Eye (tissue), 1 donor: Measurements from ENCODE around the gene MAP2.

Experiments used
- DNase-seq: peaks from one replicate; pipeline ENCODE4 v3.0.0-alpha.2; 2015

The MAP2 gene, protein sequence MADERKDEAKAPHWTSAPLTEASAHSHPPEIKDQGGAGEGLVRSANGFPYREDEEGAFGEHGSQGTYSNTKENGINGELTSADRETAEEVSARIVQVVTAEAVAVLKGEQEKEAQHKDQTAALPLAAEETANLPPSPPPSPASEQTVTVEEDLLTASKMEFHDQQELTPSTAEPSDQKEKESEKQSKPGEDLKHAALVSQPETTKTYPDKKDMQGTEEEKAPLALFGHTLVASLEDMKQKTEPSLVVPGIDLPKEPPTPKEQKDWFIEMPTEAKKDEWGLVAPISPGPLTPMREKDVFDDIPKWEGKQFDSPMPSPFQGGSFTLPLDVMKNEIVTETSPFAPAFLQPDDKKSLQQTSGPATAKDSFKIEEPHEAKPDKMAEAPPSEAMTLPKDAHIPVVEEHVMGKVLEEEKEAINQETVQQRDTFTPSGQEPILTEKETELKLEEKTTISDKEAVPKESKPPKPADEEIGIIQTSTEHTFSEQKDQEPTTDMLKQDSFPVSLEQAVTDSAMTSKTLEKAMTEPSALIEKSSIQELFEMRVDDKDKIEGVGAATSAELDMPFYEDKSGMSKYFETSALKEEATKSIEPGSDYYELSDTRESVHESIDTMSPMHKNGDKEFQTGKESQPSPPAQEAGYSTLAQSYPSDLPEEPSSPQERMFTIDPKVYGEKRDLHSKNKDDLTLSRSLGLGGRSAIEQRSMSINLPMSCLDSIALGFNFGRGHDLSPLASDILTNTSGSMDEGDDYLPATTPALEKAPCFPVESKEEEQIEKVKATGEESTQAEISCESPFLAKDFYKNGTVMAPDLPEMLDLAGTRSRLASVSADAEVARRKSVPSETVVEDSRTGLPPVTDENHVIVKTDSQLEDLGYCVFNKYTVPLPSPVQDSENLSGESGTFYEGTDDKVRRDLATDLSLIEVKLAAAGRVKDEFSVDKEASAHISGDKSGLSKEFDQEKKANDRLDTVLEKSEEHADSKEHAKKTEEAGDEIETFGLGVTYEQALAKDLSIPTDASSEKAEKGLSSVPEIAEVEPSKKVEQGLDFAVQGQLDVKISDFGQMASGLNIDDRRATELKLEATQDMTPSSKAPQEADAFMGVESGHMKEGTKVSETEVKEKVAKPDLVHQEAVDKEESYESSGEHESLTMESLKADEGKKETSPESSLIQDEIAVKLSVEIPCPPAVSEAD (N-terminal part only)

DNA sequence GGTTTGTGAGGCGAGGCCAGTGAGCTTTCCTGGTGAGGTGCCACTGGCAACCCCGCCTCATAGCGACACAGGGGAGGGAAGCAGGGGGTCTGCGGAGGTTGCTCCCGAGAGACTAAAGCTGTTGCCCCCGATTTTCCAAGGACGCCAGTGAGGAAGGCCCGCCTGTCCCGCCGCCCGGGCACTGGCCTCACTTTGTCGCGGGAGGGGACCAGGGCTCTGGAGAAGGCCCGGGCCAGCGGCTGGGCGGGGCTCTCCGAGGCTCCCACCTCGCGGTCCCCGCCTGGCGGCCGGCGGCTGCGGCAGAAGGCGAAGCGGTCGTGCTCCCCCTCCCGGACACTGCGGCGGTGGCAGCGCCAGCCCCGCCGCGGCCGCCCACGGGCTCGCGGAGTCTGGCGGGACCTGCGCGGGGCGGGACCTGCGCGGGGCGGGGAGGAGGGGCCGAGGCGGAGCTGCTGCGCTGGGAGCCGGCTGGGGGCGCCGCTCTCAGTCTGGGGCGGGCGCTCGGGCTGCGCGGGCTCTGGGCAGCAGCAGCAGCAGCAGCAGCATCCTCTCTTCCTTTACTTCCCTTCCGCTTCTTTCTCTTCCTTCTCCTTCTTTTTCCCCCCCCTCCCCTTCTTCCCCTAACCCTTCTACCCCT is at the start of gene MAP2:
MAP2 (plus strand) TSS at position 486 of the 637 bp plus-strand sequence. CDS start 229,124 bp downstream, outside the sequence.
- DNase-seq = peak; percentile 94

DNA sequence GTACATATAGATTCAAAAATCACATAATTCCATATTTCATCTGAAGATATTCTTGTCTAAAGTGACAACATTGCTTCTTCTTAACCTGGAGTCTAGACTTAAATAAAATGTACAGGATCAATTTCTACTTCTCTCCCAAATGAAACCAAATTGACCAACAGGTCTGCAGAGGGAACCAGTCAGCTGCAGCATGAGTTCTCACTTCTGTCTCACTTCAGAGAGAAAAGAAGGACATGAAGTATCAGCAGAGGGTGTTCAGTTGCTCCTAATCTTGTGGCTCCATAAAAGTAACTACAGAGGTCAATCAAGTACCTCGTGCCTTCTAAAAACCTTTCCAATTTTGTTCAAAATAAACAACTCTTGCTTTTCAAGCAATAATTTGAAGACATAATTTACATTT is 47.2 kb upstream of the MAP2 start:
- DNase-seq = no peak

DNA sequence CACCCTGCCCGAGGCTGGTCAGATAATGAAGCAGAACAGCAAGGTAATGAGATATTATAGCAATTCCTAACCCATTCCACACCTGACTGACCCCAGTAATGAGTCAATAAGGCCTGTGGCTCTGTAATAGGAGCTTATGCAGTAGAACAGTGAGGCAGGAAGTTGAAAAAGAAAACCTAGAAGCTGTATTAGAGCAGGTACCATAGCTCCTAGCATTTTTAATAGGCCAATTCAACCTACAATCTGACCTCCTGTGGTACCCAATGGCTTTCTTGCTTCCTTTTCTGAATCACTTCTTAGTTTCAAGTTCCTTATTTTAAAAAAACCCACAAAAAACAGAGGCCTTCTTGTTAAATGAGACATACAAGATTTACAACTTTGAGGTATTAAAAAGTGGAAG is 43.6 kb upstream of the MAP2 start:
- no peak for DNase-seq

DNA sequence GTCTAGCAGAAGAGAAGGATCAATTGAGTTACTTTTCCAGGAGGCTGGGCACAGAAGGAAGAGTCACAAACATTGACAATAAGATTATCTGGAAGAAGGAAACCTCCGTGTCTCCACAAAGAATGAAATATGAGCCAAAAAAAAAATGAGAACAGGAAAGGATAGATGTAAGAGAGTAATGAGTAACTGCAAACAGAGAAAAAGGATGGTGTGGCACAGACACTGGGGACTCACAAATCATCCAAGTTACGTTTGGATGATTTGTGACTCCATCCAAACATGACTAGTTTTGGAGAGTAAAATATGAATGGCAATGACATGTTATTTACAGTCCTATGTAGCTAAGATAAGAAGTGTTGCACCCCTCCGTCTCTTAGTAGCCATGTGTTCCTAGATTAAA is 42.8 kb upstream of the MAP2 start:
- DNase-seq = no peak

DNA sequence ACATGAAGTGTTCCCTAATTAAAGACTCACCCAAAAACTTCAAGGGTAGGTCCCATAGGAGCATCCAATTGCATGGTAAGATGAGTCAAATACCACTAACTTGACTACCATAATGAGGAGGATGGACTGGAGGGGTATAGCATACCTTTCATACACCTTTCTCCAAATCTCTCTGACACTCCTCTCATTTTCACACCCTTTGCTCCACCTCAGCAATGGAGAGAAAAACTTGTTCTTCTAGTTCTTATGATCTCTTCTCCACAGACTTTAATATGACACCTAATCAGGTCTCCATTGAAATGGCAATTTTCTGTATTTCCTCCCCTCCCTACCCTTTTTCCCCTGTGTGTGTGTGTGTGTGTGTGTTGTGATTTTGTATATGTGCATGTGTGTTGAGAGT is 41.1 kb upstream of the MAP2 start:
- no peak for DNase-seq

DNA sequence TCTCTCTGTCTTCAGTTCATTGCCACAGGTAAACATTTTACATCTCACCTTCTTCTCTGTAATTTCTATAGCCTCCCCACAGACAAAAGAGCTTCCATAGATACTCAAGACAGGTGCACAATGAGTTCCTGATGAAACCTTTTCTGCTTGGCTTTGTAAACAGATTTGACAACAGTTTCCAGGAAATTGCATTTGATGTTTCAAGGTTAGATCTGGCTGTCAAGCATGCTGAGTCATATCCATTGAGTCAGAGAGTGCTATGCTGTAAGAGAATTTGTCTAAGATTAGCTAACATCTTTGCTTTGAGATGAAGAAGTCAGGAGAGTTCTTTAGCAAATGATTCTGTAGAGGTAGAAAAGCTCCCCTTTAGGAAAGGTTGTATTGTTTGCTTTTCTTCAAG is 40.6 kb upstream of the MAP2 start:
- no peak for DNase-seq

DNA sequence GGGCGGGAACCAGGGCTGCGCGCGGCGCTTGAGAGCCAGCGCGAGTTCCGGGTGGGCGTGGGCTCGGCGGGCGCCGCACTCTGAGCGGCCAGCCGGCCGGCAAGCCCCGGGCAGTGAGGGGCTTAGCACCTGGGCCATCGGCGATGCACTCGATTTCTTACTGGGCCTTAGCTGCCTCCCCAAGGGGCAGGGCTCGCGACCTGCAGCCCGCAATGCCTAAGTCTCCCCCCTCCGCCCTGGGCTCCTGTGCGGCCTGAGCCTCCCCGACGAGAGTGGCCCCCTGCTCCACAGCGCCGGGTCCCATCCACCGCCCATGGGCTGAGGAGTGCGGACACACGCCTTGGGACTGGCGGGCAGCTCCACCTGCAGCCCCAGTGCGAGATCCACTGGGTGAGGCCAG is 36.5 kb upstream of the MAP2 start:
- no peak for DNase-seq

DNA sequence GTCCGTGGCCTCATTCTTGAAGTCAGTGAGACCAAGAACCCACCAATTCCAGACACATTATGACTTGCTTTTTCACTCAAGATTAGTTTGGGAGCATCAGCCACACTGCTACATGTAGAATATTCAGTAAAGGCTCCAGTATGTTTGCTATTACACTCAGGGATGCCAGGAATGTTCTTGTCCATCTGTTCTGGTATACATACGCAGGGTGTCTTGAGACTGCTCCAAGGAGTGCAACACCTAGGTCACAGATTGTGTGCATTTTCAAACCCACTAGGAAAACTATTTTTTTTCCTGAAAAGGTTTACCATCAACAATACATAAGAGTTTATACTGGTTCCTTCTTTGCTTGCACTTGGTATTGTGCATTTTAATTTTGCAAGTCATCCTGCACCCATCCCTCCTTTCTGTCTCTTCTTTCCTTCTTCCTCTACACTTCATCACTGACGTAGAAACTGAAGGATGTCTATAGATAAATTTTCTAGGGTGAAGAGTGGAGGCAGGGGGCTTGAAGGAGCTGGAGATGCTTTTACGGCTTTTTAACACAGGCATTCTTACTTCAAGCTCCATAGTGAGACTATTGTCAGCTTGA is 35.3 kb upstream of the MAP2 start:
- no peak for DNase-seq

DNA sequence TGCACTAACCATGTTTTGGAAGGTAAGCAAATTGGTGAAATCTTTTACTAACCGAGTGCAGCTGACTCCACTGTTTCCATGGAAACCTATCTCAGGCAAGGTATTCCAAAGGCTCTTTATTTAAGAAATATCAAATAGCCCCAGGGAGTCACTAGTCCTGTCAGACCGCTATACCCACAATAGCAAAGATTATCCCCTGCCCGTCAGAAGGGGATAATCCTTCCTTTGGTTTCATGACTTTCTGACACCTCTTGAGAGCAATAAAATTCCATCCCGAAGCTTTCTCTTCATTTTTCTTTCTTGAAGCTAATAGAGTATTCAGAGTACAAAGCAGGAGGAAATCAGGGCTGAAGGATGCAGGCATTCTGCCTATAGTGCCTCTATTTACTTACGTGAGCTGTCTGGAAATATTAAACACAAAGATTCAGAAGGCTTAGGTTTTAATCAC is 34.7 kb upstream of the MAP2 start:
- peak; percentile 54 for DNase-seq

DNA sequence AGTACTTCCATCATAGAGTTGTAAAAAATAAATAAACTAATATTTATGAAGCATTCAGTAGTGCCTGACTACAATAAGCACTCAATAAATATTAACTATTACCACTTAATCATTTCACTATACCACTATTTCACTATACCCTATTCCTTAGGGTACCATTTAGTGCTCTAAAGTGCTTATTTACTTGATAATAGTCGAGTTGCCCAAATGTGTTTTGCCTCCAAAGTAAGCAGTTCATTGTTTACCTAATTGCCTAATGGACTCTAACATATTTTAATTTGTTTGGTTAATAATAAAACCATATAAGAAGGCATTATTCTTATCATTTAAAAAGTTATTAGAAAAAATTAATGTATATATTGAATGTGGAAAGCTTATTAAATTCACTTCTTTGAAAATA is 33.0 kb upstream of the MAP2 start:
- no peak for DNase-seq

DNA sequence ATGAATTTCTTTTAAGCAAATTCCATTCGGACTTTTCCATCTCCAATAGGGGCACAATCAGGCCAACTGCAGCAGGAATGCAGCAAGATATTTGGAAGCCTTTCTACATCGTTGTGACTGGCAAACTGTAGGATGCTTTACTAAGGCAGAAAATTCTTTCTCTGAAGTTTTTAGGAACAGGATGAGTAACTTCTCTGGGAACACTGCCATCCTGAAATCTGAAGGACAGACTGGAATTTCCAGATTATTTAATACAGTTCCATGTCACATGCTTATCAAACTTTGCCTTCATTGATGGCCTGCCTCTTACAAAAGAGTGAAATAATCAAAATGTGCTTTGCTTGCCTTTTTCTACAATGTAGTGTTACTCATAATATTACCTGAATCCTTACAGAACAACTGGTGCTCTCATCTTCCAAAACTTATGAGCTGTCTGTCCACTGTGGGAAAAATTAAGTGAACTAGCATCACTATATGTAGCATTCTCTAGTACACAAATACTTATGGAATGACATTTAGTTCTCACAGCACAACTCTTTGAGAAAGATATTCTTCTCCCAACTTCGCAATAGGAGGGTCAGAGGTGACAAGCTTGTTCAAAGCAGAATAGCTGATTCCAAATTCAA is 32.0 kb upstream of the MAP2 start:
- DNase-seq = no peak

DNA sequence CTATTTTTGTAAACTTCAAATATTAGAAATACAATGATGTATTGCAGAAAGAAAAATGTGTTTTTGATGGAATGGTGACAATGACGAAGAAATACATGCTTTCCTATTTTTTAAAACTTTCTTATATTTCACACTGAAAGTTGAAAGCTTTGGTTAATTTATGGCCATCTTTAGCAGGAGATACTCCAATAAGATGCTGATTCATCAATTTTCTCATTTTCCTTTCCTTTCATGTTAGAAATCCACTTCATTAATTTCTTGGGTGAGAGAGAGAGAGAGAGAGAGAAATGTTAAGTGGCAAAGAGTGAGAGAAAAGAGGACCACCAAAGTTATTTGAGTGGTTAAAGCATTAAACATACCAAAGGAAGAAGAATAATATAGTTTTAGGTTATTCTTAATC is 28.6 kb upstream of the MAP2 start:
- no peak for DNase-seq

DNA sequence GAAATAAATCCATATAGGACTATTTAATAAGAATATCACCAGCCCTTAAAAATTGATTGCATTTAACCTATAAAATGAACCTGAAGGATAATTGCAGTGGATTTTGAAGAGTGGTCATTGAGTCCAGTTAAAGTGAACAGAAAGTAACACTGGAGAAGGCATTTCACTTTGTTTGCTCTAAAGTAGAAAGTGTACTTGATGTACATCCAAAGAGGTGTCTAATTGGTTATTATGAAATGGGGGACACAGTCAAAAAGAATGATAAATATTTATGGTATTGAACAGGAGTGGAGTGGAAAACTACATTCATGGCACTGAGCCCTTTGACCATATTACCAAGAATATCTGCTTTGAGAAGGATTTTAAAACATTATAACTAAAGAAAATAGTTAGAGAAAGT is 28.2 kb upstream of the MAP2 start:
- DNase-seq = no peak

DNA sequence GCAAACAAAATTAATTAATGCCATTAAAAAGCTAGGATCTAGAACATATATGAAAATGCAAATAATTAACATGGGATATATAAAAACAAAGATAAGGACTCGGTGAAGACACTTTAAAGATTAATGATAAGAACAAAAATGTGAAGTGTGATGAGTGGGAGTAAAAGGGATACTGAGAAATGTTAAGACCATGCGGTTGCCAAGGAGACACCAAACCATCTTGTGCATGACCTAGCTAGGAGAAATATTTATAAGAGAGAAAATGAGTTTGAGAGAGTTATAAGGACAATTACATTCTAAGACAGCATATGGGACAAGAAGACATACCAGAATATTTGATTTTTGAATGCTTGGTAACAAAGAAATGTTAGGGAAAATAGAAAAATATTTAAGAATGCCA is 25.4 kb upstream of the MAP2 start:
- no peak for DNase-seq

DNA sequence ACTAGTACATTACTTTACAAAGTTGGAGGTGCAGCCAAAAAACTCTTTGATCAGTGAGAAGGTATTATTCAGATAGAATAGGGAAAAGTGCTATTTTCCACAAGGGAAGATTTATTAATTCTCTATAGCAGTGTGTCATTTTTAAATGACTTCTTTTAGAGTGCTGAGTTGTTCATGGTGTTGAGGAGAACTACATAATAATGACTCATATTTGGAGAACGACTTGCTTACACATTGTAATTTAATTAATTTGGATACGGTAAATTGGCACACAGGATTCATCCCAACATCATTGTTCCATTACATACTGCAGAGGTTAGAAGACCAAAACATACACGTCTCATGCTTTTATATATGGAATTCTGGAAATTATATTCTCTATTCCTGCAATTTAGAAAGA is 22.1 kb upstream of the MAP2 start:
- DNase-seq = no peak

DNA sequence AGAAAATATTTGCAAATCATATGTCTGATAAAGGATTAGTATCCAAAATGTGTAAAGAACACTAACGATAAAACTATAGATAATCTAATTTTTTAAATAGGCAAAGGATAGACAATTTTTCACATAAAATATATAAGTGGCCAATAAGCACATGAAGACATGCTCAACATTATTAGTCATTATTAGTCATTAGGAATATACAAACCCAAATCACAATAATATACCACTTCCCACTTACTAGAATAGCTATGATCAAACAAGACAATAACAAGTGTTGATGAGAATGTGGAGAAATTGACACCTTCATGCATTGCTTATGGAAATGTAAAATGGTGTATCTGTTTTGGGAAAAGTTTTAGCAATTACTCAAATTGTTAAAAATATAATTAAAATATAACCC is 12.6 kb upstream of the MAP2 start:
- no peak for DNase-seq

DNA sequence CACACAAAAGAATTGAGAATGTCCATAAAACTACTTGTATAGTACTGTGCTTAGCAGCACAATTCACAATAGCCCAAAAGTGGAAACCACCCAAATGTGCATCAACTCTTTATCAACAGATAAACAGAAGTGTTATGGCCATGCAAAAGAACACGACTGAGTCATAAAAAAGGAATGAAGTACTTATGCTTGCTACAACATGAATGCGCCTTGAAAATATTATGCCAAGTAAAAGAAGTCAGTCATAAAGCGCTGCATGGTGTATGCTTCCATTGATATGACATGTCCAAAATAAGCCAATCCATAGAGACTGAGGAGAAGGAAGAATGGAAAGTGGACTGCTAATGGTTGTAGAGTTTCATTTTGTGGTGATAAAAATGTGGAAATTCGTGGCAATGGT is 12.1 kb upstream of the MAP2 start:
- DNase-seq = no peak

DNA sequence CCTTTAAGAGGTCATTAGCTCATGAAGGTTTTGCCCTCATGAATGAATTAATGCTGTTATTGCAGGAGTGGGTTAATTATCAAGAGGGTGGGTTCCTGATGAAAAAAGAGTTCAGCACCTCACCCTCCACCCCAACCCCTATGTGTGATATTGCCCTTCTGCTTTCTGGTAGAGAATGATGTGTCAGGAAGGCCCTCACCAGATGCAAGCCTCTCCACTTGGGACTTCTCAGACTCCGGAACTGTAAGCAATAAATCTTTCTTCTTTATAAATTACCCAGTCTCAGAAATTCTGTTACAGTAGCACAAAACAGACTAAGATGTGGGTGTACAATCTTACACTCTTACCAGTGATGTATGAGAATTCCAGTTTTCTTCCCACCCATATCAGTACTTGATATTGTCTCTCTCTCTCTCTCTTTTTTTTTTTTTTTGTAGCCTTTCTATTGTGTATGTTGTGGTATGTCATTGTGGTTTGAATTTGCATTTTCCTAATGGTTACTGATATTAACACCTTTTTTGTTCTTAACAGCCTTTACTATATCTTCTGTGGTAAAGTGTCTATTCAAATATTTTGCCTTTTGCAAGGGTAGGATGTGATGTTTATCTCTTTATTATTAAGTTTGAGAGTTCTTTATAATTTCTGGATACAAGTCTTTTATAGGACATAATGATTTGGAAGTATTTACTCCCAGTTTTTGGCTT is 10.4 kb upstream of the MAP2 start:
- DNase-seq = no peak

DNA sequence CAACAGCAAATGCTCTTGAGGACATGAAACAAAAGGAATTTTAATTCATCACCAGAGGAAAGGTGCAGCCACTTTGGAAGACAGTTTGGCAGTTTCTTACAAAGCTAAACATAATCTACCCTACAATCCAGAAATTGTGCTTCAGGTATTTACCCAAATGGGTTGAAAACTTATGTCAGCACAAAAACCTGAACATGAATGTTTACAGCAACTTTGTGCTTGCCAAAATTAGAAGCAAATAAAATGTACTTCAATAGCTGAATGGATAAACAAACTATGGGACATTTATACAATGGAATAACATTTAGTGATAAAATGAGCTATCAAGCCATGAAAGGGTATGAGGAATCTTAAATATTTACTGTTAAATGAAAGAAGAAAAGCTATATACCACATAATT is 6.9 kb upstream of the MAP2 start:
- DNase-seq = no peak

DNA sequence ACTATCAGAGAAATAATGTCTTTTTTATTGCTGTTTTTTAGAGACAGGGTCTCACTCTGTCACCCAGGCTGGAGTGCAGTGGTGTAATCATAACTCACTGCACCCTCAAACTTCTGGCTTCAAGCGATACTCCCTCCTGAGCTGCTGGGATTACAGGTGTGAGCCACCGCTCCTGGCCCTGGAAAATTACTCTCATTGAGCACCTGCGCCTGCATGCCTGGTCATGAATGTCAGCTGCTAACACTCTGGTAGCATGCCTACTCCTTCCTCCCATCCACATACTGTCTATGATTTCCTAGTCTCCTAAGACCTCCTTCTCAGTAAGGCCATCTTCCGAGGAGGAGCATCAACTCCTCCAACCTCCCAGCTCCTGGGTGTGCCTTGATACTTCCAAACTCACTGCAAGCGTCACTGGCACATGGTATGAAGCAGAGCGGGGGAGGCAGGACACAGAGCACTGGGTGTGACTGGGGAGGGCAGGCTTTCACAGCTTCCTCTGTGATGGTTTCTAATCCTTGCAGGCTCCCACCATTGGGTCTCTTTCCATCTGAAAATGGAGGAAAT is 1.6 kb upstream of the MAP2 start:
- no peak for DNase-seq

DNA sequence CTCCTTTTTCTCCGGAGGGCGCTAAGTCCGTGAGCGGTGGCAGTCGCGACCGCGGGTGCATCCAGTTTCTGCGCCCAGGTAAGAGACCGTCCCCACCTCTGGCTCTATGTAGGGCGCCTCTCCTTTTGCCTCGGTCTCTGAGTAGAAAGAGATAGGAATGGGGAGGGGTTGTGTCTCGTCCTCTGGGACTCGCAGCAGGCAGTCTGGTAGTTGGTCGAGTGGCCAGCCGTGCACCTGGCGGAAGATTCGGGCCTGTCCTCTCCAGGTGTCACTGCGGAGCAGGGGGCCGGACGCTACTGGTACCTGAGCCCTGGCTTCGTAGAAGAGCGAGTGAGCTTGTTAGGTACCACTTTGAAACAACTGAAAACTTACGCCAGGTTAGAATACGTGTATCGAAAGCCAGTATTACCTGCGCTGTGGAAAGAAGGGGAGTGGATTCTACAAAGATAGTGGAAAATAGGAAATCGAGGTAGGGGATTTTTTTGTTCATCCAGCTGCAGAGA is 403 bp downstream of the MAP2 start:
- DNase-seq = no peak
